GM12892 (cell line): ENCODE measurements around the gene NUDT19.

Experiments
- POLR2A ChIP-seq: IDR thresholded peaks from 2 replicates; pipeline ENCODE4 v1.6.1; 2011; ENCODE audit warnings: low read depth, low read length, control low read depth
- POLR2AphosphoS5 ChIP-seq: IDR thresholded peaks from 2 replicates; pipeline ENCODE4 v1.6.1; 2011; ENCODE audit warnings: low read depth, low read length, control low read depth
- TAF1 ChIP-seq: IDR thresholded peaks from 2 replicates; pipeline ENCODE4 v1.6.1; 2011; ENCODE audit warnings: low read depth, mild to moderate bottlenecking, control low read depth, low read length, borderline replicate concordance

DNA sequence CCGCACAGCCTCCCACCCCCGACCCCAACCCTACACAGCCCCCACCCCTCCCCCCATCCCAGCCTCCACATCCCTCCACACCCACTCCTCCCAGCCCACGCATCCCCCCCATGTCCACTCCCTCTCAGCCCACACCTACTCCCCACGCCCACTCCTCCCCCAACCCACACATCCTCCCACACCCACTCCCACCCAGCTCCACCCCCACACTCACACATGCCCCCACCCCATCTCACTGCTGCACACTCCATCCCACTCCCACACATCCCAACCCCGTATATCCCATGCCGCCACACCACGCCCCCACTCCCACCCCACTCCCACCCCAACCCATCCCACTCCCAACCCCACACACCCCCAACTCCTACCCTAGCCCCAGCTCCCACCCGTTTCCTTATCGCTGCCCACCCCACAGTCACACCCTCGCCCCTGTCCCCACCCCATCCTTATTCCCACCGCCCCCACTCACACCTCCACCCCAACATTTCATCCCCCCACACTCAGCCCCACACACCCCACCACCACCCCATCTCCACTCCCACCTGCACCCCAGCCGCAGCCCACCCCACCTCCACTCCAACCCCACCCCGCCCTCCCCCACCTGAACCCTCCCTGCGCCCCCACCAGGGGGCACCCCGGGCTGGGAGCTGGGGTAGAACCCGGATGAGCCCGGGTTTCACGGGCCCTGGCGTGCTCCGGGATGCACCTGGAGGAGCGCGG, 28.8 kb downstream of the NUDT19 start:
- TF ChIP-seq POLR2AphosphoS5 = no peak
- no peak for TF ChIP-seq POLR2A
- TF ChIP-seq TAF1 = no peak
